Fibroblast of peridontal ligament (primary cell): ENCODE data around the gene CDH20.

Experiments used
- DNase-seq: peaks from one replicate; pipeline ENCODE4 v3.0.0-alpha.2; 2010; ENCODE audit errors: extremely low read depth

The CDH20 gene

GRCh38 chr18:61531182-61531581, 198.0 kb downstream of the CDH20 start:
- no peak for DNase-seq

DNA sequence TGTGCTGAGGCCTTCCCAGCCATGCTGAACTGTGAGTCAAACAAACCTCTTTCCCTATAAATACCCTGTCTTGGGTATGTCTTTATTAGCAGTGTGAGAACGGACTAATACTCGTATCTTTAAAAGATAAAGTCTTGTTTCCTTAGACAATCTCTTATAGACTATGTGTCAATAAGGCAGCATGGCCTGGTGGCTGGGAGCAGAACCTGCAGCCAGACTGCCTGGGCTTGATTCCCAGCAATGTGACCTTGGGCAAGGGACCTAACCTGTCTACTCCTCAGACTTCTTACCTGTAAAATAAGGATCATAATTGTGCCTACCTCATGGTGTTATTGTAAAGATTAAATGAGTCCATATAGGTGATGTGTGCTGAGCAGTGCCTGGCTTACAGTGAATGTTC, 198.7 kb downstream of the CDH20 start:
- DNase-seq = no peak

DNA sequence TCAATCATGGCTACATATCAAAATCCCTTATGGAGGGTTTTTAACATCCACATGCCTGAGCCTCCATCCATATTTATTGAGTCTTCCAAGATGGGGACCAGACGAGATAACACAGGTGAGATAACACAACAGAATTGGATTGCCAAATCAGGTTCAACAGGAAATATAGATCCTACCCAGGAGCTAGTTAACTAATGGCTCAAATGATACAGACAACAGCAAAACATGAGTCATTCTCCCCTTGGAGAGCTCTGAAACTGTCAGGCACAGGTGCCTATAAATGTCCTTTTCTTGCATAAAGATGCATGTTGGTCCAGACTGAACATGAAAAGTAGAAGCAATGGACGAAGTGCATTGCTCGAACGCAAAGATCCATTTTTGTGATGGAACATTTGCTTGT, 202.2 kb downstream of the CDH20 start:
- no peak for DNase-seq

GRCh38 chr18:61541673-61542072, 208.4 kb downstream of the CDH20 start:
- DNase-seq = no peak

GRCh38 chr18:61542596-61542995, 209.4 kb downstream of the CDH20 start:
- DNase-seq = no peak

GRCh38 chr18:61543518-61543917, 210.3 kb downstream of the CDH20 start:
- no peak for DNase-seq

GRCh38 chr18:61544178-61544577, 210.9 kb downstream of the CDH20 start:
- no peak for DNase-seq

GRCh38 chr18:61545281-61546245, 212.3 kb downstream of the CDH20 start:
- DNase-seq = no peak

DNA sequence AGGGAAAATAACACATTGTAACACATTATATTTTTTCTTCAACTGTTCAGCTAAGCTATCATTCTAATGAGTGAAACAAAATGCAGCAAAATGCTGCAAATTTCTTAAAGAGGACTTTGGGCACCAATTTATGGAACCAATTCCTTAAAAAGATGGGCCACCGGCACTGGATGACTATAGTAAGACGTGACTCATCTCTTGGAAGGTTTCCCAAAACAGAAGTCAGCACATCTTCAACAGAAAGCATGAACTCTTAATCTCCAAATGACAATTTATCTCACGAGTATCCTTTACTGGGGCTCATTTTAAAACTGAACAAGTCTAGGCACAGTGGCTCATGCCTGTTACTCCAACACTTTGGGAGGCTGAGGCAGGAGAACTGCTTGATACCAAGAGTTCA, 213.4 kb downstream of the CDH20 start:
- peak; percentile 81 for DNase-seq

GRCh38 chr18:61549416-61549815, 216.2 kb downstream of the CDH20 start:
- no peak for DNase-seq

DNA sequence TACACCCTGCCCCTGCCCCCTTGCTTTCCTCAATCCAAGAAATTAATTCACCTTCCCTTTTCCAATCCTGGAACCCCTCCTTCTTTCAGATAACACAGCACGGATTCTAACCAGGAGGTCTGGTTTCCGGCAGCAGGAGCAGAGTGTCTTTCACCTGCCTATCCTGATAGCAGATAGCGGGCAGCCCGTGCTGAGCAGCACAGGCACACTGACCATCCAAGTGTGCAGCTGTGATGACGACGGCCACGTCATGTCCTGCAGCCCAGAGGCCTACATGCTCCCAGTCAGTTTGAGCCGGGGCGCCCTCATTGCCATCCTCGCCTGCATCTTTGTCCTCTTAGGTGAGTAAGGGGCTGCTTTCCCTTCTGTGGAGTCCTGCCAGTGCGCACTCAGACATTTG, 216.7 kb downstream of the CDH20 start:
- DNase-seq = no peak

- DNase-seq = peak; percentile 94
Measured at GRCh38 chr18:61551586-61551985, 218.4 kb downstream of the CDH20 start.

GRCh38 chr18:61553045-61553659, 219.9 kb downstream of the CDH20 start:
- DNase-seq = no peak

DNA sequence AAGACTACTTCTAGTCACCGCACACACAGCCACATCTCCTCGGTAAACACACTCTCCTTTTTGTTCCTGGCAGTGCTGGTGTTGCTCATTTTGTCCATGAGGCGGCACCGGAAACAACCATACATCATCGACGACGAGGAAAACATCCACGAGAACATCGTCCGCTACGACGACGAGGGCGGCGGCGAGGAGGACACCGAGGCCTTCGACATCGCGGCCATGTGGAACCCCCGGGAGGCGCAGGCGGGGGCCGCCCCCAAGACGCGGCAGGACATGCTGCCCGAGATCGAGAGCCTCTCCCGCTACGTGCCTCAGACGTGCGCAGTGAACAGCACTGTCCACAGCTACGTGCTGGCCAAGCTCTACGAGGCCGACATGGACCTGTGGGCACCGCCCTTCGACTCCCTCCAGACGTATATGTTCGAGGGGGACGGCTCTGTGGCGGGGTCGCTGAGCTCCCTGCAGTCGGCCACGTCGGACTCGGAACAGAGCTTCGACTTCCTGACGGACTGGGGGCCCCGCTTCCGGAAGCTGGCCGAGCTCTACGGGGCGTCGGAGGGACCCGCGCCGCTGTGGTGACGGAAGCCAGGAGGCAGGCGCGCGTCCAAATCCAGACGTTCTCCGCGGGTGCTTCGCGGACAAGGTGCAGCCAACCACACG, 221.0 kb downstream of the CDH20 start:
- DNase-seq = no peak

DNA sequence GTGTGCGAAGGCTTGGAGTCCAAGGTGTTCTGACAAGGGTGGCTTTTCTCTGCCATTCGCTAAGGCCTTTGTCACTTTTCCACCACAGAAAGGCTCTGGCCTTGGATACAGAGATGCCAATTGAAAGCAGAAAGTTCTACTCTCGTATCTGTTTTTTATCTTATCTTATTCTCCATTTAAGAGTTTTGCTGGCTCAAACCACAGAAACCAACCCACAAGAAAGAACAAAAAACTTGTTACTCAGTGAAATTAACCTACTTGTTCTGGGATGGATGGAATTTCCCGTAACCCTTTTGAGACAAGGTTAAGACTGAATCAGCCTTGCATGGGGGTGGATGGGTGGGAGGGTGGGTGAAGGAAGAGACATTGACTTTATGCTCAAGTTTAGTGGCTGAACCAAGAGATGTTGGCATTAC, 221.7 kb downstream of the CDH20 start:
- no peak for DNase-seq

DNA sequence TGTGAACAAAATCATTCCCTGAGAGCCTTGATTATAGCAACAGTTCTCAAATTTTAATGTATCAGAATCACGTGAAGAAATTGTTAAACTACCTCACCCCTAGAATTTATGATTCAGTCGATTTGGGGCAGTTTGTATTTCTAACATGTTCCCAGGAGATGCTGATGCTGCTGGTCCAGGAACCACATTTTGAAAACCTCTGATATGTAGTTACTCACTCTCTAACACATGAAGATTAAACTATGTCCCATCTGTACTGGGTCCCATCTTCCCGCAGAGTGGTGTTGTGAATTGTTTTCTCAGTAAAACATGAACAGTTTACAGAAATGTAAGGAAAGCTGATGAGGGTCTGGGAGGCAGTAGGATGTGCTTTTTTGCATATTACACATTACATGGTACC, 223.1 kb downstream of the CDH20 start:
- peak; percentile 49 for DNase-seq

GRCh38 chr18:61556862-61557261, 223.6 kb downstream of the CDH20 start:
- DNase-seq = no peak

- DNase-seq = peak; percentile 87
Measured at GRCh38 chr18:61569176-61569892, 236.1 kb downstream of the CDH20 start.

- no peak for DNase-seq
Measured at GRCh38 chr18:61570070-61570469, 236.8 kb downstream of the CDH20 start.

DNA sequence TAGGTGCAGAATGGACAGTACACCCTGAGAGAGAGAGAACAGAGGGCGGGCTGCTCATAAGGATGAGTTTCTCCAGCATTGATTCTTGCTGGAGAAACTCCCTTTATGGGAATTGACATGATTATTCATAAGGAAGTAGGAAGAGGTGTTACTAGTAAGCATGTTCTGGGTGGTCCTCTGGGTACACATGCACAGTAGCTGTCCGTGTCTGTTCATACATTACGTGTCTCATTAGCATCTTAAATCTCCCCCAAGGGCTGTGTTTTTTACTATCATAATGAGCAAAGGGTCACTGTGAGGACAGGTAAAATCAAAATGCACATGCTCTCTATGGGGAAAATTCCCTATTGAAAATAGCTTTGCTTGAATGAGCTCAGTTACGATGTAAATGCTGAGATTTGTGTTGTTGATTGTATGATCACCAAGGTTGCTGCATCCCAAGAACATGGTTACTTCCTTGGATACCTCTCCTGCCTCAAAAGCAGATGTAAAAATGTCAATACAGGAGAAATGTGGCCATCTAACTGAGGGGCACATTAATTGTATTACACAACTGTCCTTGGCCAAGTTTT, 238.9 kb downstream of the CDH20 start:
- DNase-seq = no peak

DNA sequence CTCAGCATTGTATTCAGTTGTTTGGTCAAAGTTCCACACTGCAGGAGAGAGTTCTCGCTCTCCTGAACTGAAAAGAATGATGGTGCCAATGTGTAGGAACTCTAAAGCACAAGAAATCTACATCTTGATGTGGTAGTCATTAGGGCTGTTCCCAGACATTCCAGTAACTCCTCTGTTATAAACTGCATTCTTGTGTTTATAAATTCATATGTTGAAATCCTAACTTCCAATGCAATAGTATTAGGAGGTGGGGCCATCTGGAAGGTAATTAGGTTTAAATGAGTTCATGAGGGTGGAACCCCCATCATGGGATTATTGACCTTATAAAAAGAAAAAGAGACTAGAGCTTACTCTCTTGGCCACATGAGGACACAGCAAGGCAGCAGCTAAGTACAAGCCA, 239.6 kb downstream of the CDH20 start:
- DNase-seq = peak; percentile 82

GRCh38 chr18:61574665-61575064, 241.4 kb downstream of the CDH20 start:
- DNase-seq = no peak
